Mucosa of descending colon (tissue), 3 donors: ENCODE results near the gene C1RL. TPM values are rescaled to one million over a fixed set of nuclear protein-coding genes. Genes with fewer than 3 reads are reported as not detected.

ENCODE experiments used
- ATAC-seq: fragments of 200-7000 bp; cut with Tn5 transposase; one replicate; pipeline ENCODE4 v1.9.1; 2020; ENCODE audit warnings: mild to moderate bottlenecking, moderate library complexity
- DNase-seq, 3 donors: peaks; one replicate each; pipeline ENCODE4 v3.0.0-alpha.2; 2020
- H3K36me3 ChIP-seq: fragments of 200-600 bp; one replicate; pipeline ENCODE4 v1.8.0; 2021; ENCODE audit warnings: low read depth, mild to moderate bottlenecking
- H3K4me1 ChIP-seq: fragments of 200-600 bp; one replicate; pipeline ENCODE4 v1.8.0; 2021; ENCODE audit warnings: low read depth, mild to moderate bottlenecking
- H3K4me3 ChIP-seq: fragments of 200-600 bp; one replicate; pipeline ENCODE4 v1.8.0; 2021; ENCODE audit warnings: mild to moderate bottlenecking
- H3K9me3 ChIP-seq: fragments of 200-600 bp; one replicate; pipeline ENCODE4 v1.8.0; 2021; ENCODE audit warnings: mild to moderate bottlenecking
- CTCF ChIP-seq: fragments of 200-600 bp; IDR thresholded peaks from one replicate; pipeline ENCODE4 v1.8.0; 2022; ENCODE audit warnings: antibody characterized with exemption, mild to moderate bottlenecking
- intact Hi-C, 2 donors: fragments of 100-400 bp; cut with DNase I in 1 of 2; cut with micrococcal nuclease in 1 of 2; formaldehyde crosslinking; loops; one replicate each; pipeline versions ENCODE4 v1.11.0 to v1.11.1; 2022; cut with DNase I, micrococcal nuclease
- total RNA-seq, 3 donors: library from RNA; stranded (reverse); fragmentation: NEBNext Ultra II Directional in 2 of 3; extraction: Animal tissue kit (Norgen Biotek cat#: 25700) in 2 of 3; gene quantifications; one replicate each; pipeline versions ENCODE4 v1.2.1 to v1.2.4, GENCODE V29; 2021 to 2023
- donor health status: DM: no; HTN: no; CAD: no; lungs with moderate emphysema.
- donor health status: DM: no; HTN: no; CAD: no.
- donor health status: DM: no; HTN: yes; CAD: no.

Gene C1RL
- total RNA-seq, 3 donors from 2014 or later = 47.5 to 61.4 (median 49.4) TPM

GRCh38 chr12:7065073-7065623 is 43.9 kb downstream of the C1RL start:
- DNase-seq = no peak
- Histone ChIP-seq H3K36me3 (no peaks in the 10 kb centered on the region), H3K4me3 (no peak overlapping the region), H3K9me3 (no peaks in the 10 kb centered on the region), H3K4me1 (no peaks in the 10 kb centered on the region)
- ATAC-seq = no peak
- intact Hi-C loops = no loop called here
- no peak for TF ChIP-seq CTCF

GRCh38 chr12:7064516-7064915 is 44.5 kb downstream of the C1RL start:
- Histone ChIP-seq H3K9me3 (no peaks in the 10 kb centered on the region), H3K4me3 (no peak overlapping the region), H3K36me3 (no peaks in the 10 kb centered on the region), H3K4me1 (no peaks in the 10 kb centered on the region)
- intact Hi-C loops = no loop called here
- ATAC-seq (no peak), DNase-seq (no peak)
- no peak for TF ChIP-seq CTCF

GRCh38 chr12:7061596-7061995 is 47.4 kb downstream of the C1RL start:
- TF ChIP-seq CTCF = no peak
- ATAC-seq (no peak), DNase-seq (no peak)
- H3K4me3 ChIP-seq = no peak overlapping the region
- intact Hi-C loops = no loop called here
- H3K9me3 ChIP-seq = no peaks in the 10 kb centered on the region
- H3K4me1 ChIP-seq = no peaks in the 10 kb centered on the region
- H3K36me3 ChIP-seq = no peaks in the 10 kb centered on the region

GRCh38 chr12:7061138-7061537 is 47.9 kb downstream of the C1RL start:
- Histone ChIP-seq H3K4me1 (no peaks in the 10 kb centered on the region), H3K9me3 (no peaks in the 10 kb centered on the region), H3K4me3 (no peak overlapping the region), H3K36me3 (no peaks in the 10 kb centered on the region)
- intact Hi-C loops = no loop called here
- TF ChIP-seq CTCF = no peak
- no peak for ATAC-seq
- DNase-seq = no peak

- no peaks in the 10 kb centered on the region for H3K4me1 ChIP-seq
- no peak within 1 kb of the TSS for H3K4me3 ChIP-seq
- no peaks in the 10 kb centered on the region for H3K36me3 ChIP-seq
- DNase-seq (peak in 2 of 3 donors; percentile 50 to 64), ATAC-seq (peak; percentile 80)
- no peaks in the 10 kb centered on the region for H3K9me3 ChIP-seq
- no peak for TF ChIP-seq CTCF
- intact Hi-C loops = no loop called here
Measured at GRCh38 chr12:7060353-7060954, 48.6 kb downstream of the C1RL start, which contains the start of gene C1S. Gene C1S (plus strand): TSS chr12:7060718. CDS start chr12:7061913, 1,195 bp downstream.
